22Rv1 (cell line): ENCODE results near the gene PARD3.

Experiments used
- H3K27ac ChIP-seq: fragments of 450-650 bp; 2 replicates; pipeline ENCODE4 v1.5.1; 2017
- CTCF ChIP-seq: fragments of 450-650 bp; IDR thresholded peaks from 2 replicates; pipeline ENCODE4 v1.5.1; 2017; ENCODE audit warnings: mild to moderate bottlenecking
- ZFX ChIP-seq: fragments of 450-650 bp; IDR thresholded peaks from 2 replicates; pipeline ENCODE4 v1.6.1; 2017; ENCODE audit warnings: antibody characterized with exemption, borderline replicate concordance

The PARD3 gene

GRCh38 chr10:34341473-34341872 lies 473.6 kb downstream of the PARD3 start:
- TF ChIP-seq ZFX (no peak), CTCF (no peak)

DNA sequence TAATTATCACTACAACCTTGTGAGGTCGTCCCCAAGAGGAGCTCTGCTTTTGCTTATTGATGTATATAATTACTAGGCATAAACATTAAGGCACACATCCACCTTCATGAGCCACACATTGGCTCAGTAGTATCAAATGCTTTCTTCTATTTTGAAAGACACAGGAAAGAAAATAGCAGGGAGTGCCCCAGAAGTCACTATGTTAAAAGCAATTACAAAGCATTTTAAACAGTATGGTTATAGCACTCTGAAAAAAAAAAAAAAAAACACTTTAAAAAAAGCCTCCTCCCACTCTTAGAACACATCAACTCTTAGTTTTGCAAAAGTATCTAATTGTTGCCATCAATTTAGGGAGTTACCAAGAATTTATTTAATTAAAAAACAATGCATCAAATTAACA lies 474.2 kb downstream of the PARD3 start:
- TF ChIP-seq CTCF (no peak), ZFX (no peak)
- H3K27ac ChIP-seq = no peak overlapping the region

More at GRCh38 chr10:34341473-34341872, 473.6 kb downstream of the PARD3 start:
- H3K27ac ChIP-seq = no peak overlapping the region

DNA sequence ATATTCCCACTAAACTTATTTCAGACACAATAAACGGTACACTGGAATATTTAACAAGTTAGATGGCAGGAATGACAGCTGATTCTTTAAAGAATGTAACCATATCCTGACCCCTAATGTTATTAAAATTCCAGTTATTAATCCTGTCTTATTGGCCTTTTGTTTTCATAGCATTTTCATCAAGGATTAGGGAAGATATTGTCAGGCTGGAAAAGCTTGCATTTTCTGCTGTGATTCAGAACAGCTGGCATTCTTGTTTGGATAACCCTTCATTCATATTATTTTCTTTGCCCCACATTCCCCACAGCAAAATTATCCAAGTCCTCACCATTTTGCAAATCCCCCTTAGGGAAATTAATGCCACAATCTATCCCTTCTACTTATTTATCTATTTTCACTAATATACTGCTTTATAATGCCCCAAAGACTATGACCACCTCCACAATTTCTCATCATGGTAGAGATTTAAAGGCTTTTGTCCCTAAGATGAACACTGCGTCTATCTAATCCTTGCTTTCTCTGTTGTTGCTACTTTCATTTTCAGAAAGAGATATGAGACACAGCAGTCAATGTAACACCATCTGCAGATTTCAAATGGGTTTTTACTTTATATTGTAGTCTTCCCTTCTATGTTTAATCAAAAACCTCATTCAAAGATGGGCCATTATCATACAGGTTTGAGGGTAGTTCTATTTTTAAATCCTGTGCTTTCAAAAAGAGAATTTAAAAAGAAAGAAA lies 475.1 kb downstream of the PARD3 start:
- no peak overlapping the region for H3K27ac ChIP-seq
- TF ChIP-seq CTCF = no peak
- no peak for TF ChIP-seq ZFX

DNA sequence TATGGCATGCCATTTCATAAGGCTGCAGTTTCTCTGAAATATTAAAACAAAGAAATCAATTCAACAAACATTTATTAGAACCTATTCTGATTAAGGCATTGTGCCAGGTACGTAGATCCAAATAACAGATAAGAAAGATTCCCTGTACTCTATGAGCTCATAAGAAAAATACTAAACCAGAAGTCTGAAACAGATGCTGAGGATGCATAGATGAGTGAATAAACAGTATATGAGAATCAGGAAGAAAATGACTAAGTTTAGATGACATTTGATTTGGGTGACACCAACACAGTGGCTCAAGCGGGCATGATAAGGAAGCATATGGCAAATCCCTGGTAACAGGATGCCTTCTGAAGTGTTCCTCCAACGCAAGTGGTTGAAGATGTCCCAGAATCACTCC lies 477.2 kb downstream of the PARD3 start:
- TF ChIP-seq CTCF = no peak
- no peak for TF ChIP-seq ZFX
- peak overlapping the region; percentile 29 for H3K27ac ChIP-seq

DNA sequence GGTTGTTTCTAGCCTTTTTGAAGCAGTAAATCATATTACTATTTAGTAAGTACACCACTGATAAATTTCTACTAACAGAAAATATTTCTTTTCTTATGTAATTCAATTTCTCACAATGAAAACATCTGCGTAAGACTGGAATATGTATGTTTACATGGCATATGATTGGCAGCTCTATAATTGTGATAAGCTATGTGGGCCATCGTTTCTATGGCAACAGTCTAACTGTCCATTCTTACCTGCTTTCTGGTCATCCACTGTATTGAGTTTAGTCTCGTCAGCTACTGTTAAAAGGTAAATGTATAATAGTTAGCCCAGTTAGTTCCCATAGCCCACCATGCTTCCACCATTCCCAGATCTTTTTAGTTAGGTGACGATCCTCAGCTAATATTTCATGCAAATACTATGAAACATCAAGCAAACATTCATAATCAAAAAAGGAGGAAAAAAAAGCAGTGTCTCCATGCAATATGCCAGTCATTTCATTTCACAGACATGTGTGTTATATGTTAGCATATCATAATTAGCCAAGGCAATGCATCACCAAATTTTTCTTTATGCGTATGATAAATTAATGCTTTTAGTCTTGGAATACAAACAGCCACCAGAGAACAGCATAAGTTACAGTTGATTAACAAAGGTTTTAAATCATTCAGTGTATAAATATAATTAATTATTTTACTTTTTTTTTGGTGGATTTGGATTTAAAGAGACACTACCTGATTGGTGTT lies 479.0 kb downstream of the PARD3 start:
- peak overlapping the region; percentile 36; the same call in 1 of the 2 replicates for H3K27ac ChIP-seq
- no peak for TF ChIP-seq ZFX
- TF ChIP-seq CTCF = no peak

GRCh38 chr10:34334908-34335307 lies 480.2 kb downstream of the PARD3 start:
- H3K27ac ChIP-seq = peak overlapping the region; percentile 36
- TF ChIP-seq ZFX (no peak), CTCF (no peak)

DNA sequence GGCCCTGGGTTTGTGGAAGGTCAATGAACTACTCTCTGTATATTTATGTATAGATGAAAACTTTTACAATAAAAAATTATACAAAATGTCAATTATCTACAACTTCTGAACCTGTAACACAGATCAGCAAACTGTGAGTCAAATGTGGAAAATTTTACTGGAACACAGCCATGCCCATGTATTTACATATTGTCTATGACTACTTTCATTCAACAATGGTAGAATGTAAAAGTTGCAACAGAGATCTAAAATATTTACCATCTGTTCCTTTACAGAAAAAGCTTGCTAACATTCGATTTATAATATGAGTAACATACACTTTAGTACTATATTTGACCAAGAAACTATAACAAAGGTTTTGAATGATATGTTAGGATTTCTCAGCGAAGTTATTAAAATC lies 481.6 kb downstream of the PARD3 start:
- no peak overlapping the region for H3K27ac ChIP-seq

More for the DNA sequence above, 481.6 kb downstream of the PARD3 start:
- no peak for TF ChIP-seq ZFX
- no peak for TF ChIP-seq CTCF
